HG03442 (cell line): ENCODE results near the gene NMT1.

Experiments used
- ATAC-seq: cut with Tn5 transposase; IDR thresholded peaks from one replicate; pipeline ENCODE4 v1.9.1; 2021; ENCODE audit warnings: mild to moderate bottlenecking, moderate library complexity; ENCODE audit not compliant: unreplicated experiment

The NMT1 gene

DNA sequence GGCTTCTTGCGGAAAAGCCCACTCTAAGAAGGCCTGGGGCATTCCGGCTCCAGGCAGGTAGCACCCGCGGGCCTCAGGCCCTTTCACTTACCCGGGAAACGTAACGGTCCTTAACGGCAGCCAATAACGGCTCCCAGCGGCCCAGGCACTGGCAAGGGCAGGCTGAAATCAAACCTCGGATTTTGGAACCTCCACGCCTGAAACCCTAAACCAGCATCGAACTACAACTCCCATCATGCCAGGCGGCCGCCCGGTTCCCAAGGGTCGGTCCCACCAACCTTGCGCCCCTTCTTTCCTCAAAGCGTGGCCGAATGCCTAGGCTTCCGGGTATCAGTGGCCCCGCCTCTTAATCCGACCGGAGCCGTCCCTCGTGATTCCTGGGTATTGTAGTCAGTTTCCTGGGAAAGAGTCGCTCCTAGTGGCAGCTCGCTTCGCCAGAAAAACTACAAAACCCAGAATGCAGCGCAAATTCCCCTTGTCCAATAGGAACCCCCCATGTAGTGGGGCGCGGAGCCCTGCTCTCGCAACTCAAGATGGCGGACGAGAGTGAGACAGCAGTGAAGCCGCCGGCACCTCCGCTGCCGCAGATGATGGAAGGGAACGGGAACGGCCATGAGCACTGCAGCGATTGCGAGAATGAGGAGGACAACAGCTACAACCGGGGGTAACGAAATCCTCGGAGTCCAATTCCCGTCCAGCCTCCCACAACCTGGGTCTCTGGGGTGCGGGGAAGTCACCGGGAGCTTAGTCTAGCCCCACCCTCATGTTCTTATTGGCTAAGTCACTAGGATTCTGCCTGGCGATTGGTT lies at the start of gene NMT1:
NMT1 (plus strand) TSS at position 521 of the 809 bp plus-strand sequence; CDS start at position 534, 13 bp downstream.
- peak; percentile 85 for ATAC-seq

DNA sequence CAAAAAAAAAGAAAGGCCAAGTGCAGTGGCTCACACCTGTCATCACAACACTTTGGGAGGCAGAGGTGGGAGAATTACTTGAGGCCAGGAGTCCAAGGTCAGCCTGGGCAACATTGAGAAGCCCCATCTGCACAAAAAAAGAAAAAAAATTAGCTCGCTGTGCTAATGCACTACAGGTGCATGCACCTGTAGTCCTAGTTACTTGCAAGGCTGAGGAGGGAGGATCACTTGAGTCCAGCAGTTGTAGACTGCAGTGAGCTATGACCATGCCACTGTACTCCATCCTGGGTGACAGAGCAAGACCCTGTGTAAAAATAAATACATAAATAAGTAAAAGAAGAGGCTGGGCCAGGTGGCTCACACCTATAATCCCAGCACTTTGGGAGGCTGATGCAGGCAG lies 49.4 kb upstream of the NMT1 start:
- no peak for ATAC-seq

DNA sequence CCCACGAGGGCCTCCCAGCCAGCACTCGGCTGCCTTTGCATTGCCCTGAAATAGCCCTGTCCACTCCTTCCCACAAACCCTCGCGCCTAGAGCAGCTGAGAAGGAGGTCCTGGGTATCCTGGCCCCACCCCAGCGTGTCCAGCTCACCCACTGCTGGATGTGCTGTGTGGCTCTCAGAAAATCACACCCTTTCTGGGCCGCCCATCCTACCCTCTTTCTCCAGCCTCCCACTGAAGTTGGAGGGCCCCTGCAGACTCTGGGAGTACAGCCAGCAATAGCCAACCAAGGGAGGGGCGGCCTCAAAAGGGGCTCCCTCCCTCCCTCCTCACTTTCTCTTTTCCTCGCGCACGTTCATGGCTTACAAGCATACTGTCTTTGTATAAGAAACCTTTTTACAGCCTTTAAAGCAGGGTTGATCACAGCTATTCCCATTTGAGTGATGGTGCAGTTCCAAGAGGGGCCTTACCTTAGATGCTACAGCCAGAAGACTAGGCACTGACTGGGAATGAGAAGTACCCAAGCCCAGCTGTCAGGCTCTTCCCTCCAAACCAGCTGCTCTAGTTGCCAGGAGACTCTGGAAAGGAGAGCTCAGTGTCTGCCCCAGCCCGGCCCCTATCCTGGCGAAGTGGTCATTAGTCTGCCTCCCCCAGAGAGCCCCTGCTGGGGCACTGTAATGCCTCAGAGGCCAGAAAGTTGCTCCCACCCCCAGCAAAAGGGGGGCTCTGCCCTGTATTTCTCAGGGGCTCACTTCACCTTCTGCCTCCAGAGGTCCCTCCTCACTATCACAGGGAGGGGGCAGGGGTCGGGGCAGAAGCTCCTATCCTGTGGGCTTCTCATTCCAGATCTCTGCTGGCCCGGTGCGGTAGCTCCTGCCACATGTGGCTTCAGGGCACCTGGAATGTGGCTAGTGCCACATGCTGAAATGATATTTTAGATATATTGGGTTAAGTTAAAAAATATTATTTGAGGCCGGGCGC lies 47.8 kb upstream of the NMT1 start:
- ATAC-seq = no peak

DNA sequence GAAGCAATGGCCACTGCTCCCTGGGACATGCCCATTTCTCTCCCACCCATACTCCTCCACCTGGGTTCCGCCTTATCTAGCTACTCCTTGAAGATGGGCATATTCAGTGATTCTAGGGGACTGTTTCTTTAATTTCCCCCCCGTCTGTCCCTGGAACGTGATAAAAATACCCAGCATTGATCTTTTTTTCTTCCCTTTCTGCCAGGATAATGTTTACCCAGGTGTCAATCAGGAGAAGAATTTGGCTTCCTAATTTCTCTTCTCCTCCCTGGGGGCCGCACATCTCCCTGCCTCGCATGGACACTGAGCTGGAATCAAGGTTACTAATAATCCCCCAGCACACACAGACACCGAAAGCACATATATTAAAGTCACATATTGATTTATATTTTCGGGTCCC lies 44.9 kb upstream of the NMT1 start:
- ATAC-seq = no peak

DNA sequence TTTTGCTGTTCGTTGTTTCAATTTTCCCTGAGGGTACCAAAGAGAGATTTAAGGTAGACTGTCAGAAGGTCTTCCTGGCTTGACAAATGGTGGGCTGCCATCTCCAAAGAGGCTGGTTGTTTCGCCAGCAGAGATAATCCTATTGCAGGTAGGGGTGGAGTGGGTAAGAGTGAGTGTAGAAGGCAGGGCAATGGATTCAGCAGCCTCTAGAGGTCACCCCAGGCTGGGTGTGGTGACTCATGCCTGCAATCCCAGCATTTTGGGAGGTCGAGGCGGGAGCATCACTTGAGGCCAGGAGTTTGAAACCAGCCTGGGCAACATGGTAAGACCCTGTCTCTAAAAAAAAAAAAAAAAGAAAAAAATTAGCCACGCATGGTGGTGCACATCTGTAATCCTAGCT lies 44.3 kb upstream of the NMT1 start:
- no peak for ATAC-seq

DNA sequence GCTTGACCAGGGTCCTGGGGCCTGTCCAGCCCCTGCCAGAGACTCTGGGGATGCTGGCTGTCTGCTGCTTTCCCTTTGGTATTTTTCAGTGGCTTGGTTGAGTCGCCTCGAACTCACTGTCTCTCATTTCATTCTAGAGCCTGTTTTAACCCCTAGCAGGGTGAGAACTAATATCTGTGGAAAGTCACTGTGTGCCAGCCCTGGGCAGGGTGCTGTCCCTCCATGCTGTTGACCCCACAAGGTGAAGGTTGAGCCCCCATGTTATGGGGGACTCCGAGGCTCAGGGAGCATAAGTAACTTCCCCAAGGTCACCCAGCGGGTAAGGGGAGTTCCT lies 42.6 kb upstream of the NMT1 start:
- ATAC-seq = no peak

DNA sequence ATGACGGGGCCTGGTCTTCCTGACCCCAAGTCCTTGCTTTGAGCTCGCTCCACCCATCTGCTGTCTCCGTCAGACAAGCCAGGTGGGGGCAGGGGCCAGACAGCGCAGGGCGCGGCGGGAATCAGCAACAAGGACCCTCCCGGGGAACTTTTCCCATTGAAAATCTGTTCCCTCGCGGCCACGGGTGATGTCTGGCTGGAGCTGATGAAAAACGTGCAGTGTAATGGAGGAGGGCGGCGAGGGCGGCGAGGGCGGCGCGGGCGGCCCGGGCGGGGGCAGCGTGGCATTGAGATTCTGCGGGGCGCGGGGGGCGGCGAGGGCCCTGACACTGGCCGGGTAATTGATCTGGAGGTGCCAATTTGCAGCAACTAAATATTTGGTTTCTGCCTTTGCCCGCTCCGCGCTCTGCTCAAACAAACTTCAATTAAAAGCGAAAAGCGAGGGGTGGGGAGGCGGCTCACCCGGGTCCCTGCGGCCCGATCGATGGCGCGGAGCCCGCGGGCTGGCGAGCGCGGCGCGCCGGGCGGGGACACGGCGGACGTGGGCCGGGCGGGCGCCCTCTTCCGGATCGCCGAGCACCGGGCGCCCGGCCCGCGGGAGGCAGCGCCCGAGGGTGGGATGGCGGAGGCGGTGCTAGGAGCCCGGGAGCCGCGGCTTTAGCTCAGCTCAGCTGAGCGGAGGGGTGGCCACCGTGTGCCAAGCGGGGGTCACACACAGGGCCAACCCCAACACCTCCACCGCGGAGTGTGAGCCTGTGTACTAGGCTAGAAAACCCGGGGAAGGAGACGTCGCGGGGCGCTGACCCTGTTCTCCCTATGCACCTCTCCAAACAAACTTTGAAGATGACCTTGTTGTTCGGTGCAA lies 42.0 kb upstream of the NMT1 start:
- ATAC-seq = no peak

DNA sequence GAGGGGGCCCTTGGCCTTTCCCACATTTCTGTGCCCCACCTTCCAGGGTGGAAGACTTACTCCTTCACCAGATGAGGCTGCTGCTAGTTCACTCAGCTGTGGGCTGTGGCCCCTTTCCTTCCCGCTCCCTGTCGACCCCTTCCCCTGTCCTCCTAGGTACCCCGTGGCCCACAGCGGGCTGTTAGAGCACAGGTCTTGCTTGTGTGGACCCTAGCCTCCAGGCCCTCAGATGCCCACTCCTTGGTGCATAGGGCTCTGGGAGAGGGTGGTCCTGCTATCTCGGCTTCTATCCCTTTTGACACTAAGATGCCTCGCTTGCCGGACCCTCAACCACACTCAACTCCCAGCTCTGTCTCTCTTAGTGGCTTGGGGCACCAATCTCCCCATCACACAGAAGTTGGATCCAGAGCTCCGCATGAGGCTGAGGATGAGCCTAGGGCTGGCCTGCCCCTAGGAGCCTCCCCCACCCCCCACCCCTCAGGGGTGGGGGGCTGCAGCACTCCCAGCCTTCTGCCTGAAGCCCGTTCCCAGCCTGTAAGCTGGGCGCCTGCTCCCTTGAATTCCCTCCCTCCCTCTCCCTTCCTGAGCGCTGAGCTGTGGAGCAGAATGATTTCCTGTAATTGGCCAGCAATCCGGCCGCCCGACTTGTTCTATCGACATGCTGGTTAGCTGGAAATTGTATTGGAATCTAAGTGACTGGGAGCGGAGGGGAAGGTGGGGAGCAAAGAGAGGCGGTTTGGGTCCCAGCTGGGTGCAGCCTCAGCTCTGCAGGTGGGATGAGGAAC lies 40.6 kb upstream of the NMT1 start:
- ATAC-seq = no peak

DNA sequence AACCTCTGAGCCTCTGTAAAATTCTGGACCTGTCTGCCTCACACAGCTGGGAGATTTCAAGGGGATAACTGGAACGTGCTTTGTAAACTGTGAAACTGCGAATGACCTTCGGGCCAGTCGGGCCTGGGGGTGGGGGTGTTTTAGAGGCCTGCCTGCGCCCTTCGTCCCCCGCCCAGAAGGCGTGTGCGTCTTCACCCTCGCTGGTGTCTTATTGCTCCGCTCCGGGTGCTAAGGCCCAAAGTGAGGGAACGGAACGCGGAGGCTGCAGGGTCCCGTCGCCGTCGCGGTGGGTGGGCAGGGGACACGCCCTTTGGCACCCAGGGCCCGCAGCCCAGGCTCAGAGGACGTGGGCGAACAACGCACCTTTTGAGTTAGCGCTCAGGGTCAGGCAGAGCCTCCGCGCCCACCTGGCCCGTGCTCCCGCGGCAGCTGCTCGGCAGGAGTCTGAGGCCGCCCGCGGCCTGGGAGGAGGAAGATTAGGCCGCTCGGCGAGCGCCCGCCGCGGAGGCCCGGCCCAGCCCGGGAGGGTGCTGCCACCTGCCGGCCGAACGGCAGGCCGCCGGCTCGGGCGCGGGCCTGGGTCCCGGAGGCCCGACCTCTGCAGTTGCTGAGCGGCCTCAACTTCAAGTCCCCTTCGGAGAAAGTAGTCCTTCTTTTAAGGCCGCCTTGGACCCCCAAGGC lies 39.4 kb upstream of the NMT1 start:
- peak; percentile 47 for ATAC-seq

DNA sequence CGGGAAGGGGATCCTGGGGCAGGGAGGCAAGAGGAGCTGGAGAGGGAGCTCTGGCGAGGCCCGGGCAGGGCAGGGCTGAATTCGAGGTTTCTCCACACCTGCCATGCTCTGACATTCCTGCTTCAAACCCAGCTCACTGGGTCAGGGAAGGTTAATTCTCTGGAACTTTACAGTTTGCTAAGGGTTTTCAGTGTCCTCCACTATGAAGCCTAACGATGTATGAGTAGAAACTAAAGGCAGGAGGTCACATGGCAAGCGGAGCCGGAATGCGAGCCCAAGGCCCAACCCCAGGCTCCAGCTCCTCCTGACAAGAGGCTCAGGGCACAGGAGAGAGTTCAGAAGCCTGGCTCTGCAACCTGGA lies 38.8 kb upstream of the NMT1 start:
- no peak for ATAC-seq

DNA sequence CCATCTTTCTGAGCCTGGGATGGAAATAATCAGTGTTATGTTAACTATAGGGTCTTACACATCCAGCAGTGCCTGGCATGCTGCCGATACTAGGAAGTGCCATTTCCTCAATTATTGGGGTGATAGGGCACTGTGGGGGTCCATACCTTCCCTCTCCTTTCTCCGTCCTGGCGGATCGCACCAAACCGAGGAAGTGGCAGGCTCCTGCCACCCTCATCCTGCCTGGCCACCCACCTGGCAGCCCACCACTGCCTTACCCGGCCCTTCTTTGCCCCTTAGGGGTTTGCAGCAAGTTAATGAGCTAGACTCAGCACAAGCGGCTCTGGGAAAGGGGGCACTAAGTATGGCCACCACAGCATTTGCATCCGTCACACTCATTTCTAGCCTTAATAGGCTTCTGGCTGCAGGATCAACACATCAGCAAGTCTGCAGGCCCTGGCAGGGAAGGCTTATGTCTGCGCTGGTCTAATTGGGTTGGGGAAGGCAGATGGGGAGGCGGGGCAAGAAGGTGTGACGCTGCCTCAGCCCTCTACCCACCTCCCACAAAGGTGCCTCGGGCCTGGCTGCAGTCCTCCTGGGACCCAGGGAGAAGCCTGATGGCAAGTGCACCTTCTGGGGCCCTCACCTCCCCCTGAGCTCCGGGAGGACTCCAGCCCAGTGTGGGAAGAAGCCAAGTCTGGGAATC lies 38.3 kb upstream of the NMT1 start:
- no peak for ATAC-seq

DNA sequence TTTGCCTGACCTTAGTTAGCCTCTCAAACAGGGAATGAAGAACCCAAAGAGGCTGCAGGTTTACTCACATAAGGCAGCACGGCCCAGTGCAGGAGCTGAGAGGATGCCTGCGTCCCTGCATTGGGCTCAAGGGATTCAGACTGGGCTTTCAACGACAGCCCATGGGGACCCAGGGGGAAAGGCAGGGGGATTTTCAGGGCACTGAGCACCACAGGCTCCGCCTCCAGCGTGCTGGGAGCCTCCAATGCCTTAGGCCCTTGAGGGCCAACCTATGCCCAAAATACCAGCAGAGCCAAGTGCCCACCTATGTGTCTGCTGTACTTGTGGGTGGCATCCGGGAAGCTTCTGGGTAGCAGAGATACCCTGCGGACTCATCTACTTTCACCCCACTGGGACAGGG lies 32.0 kb upstream of the NMT1 start:
- no peak for ATAC-seq

DNA sequence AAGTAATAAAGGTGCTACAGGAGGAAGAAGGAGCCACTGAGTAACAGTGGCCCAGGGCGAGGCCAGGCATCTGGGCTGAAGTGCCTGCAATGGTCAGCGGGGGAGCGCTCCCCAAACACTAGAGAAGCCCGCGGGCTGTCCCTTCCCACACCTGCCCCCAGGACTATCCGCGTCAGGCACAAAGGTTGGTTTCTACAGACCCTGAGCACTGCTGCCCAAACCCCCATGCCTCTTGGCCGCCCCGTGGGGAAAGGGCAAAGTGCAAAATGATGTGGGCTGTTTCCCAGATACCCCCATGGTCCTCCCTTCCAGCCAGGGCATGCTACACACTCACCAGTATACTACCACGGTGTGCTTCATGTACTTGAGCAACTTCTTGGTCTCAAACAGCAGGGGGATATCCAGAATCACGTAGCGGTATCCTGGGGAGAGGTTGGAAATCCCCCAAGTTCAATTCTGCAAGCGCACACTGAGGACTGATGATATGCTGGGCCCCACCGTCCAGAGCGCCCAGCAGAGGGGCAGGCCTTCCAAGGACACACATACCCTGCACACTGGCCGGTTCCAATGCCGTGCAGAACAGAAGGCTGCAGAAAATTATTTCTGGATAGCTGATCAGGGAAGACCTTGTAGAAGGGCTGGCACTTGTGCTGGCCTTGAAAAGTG lies 31.2 kb upstream of the NMT1 start:
- ATAC-seq = no peak

DNA sequence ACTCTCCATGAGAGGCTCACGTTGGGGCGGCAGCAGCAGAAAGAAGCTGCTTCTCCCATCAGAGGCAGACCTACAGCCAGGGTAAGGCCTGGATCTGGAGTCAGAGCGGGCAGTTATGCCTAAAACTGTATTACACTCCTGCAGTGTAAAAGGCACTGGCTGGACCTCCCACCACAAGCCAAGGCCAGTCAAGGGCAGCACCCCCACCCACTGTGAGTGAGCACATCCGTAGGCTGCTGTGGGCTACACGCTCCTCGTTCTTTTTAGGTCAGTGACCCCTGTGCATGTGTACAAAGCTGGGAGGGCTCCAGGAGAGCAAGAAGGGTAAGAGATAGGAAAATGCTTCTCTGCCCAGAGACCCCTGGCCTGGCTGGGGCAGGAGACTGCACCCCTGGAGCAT lies 30.4 kb upstream of the NMT1 start:
- no peak for ATAC-seq

DNA sequence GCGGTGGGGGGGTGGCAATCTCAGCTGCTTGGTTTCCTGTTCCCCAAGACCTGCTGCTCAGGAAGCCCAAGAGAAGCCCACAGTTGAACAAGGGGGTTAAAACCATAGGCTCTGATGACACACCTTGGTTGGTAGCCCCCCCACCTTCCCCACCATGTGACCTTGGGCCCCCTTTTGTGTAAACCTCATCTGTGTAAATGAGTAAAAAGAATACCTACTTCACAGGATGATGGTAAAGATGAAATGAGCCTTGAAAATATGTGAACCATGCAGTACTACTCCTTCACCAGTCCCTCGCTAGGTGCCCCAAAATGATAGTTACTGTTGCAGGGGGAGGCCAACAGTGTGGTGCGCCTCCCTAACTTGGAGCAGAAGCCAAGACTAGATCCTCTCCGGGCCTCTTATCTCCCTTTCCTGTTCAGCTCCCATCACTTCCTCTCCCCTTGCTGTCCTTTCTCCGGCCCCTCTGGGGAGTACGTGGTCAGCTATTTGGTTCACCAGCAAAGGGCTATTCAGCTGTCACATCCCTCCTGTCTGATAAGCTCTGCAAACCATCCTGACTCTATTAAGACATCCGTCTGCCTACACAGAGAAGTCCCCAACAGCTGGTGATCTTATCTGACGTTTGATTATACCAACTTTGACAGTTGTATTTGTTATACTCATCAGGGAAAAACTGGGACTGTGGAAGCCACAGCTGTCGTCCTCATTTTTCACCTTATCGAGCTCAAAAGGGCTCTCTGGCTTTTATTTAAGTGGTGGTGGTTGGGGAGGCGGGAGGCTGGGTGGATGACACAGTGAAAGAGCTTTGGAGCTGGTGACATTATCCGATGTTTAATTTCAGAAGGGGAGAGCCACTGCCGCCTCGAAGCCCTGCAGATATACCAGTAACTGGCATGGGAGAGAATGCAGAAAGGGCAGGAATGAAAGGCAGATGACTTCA lies 29.6 kb upstream of the NMT1 start:
- no peak for ATAC-seq

DNA sequence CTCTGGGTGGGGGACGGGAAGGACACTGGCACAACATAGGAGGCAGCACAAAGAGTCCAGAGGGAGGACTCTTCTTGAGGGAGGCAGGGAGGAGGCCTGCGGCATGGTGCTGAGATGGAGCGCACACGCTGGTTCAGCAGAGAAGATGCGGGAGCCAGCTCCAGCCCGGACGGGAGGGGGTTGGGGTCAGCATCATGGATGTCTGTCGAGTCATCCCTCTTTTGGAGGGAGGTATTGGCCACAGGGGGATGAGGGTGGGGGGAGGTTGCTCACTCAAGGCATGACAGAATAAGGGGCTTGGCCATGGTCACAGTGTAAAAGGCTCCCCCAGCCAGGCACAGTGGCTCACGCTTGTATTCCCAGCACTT lies 29.0 kb upstream of the NMT1 start:
- no peak for ATAC-seq

DNA sequence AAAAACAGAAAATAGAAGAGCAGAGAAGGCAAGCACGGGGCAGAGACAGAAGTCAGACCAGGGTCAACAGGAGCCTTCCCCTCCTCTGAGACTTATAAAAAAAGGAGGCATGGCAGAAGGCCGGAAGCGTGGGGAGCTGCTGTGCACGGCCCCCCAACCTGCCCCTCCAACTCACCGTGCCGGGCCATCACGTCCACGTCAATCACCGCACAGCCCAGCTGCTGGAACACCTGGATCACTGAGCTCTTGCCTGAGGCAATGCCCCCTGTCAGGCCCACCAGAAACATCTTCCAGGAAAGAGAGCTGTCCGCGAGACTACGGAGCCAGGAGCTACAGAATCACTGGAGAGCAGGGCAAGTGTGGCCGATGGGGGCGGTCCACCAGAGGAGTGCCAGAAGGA lies 26.5 kb upstream of the NMT1 start:
- ATAC-seq = no peak

DNA sequence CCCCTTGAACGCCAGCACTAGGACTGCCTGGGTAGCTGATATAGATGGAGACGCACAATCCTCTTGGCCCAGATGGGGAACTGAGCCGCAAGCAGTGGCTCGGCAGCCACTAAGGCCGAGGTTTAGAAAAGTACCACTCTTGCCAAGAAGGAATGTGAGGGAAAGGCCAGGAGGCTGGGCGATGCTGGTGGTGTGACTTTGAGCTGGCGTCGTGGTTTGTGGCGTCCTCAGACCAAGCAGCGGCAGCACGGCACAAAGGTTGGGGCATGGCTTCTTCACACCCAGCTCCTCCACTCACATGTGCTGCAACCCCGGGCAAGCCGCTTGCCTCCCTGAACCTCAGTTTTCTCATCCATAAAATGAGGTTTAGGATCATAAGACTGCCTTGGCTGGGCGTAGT lies 25.3 kb upstream of the NMT1 start:
- no peak for ATAC-seq
